ENCODE measurements around the gene TM4SF5.

TM4SF5 gene, protein sequence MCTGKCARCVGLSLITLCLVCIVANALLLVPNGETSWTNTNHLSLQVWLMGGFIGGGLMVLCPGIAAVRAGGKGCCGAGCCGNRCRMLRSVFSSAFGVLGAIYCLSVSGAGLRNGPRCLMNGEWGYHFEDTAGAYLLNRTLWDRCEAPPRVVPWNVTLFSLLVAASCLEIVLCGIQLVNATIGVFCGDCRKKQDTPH

DNA sequence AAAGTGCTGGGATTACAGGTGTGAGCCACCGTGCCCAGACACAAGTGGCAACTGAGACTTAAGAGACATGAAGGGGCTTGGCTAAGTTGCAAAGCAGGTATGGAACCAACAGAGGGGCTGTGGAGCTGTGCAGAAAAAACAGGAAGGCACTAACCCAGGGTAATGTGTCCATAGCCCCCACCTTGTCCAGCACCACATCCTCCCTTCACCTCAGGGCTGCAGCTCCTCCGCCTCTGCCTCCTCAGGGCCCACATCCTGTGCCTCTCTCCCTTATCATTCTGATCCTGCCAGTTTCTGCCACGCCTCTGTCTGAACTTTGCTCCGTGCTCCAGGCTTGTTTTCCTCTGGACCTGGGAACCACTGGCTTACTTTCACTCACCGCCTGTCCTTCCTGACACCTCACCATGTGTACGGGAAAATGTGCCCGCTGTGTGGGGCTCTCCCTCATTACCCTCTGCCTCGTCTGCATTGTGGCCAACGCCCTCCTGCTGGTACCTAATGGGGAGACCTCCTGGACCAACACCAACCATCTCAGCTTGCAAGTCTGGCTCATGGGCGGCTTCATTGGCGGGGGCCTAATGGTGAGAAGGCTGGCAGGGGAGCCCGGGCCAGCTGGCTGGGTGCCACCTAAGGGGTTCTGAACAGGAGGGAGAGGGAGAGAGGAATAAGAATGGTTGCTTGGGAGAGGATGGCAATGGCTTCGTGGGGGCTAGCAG is at the start of gene TM4SF5:
Gene TM4SF5, plus strand, starts transcription at position 368 of the 716 bp plus-strand sequence. Its CDS starts 37 bp downstream, at position 405.
- DNase-seq (ENCODE audit: low read depth), result no peak

DNA sequence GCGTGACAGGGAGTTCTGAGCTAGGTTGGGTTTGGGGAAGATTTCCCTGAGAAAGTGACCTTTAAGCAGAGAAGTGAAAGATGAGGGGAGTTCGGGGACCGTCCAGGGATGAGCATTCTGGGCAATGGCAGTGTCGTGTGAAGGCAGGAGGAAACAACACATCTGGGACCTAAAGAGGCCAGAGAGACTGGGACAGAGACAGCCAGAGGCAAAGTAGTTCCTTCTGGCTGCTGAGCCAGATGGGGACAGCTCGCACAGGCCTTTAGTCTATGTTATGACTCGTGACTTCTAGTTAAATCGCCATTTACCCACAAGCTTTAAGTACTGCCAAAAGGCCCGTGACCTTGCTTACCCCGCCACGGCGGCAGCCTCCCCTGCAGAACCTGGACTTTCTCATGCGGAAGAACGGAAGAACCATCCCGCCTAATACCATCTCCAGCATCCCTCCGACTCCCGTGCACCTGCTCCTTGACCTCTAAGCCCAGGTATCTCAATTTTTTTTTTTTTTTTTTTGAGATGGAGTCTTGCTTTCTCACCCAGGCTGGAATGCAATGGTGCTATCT is 48.9 kb upstream of the TM4SF5 start:
- no peak for DNase-seq (ENCODE audit: low read depth)

DNA sequence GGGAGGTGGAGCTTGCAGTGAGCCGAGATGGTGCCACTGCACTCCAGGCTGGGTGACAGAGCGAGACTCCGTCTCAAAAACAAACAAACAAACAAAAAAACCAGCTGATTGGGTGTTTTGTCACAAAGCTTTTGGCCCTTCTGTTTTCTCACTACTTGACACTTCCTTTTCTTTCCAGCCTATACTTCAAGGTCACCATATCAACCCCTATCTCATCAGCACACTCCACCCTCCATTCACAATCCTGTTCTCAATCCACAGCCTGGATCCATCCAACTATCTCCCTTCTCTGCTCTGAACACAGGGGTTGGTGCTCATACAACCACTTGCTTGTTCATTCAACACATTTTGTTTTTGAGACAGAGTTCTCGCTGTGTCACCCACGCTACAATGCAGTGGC is 47.0 kb upstream of the TM4SF5 start:
- DNase-seq (ENCODE audit: low read depth), result no peak

DNA sequence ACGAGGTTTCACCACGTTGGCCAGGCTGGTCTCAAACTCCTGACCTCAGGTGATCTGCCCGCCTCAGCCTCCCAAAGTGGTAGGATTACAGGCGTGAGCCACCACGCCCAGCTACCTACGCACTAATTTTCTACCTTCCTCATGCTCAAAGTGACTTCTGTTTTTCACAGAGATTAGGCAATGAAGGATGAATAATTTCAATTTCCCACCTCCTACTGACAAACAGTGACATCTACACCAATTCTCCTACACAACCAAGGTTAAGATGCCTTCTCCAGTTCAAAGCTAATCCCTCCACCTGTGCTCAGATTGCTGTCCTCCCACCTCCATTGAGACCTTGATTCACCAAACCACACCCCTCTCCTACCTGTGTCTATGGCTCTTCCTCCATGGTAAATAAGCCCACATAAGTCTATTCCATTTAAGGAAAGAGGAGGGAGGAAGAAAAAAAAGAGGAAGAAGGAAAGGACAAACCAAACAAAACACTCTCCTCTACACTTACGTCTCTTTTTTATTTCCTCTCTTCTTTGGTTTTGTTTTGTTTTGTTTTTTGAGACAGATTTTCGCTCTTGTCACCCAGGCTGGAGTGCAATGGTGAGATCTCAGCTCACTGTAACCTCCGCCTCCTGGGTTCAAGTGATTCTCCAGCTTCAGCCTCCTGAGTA is 45.9 kb upstream of the TM4SF5 start:
- no peak for DNase-seq (ENCODE audit: low read depth)

DNA sequence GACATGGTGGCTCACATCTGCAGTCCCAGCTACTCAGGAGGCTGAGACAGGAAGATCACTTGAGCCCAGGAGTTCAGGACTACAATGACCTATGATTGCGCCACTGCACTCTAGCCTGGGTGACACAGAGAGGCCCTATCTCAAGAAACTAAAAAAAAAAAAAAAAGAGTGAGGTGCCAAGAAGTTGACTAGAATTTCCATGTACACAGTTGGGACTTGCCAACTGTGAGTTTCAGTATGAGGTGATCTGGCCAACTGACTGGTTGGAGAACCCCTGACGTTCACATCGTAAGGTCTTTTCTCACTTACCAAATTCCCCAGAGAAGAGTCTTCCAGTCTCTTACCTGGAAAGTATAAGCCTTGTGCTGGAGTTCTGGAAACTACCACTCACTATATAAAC is 43.6 kb upstream of the TM4SF5 start:
- DNase-seq (ENCODE audit: low read depth), result no peak

DNA sequence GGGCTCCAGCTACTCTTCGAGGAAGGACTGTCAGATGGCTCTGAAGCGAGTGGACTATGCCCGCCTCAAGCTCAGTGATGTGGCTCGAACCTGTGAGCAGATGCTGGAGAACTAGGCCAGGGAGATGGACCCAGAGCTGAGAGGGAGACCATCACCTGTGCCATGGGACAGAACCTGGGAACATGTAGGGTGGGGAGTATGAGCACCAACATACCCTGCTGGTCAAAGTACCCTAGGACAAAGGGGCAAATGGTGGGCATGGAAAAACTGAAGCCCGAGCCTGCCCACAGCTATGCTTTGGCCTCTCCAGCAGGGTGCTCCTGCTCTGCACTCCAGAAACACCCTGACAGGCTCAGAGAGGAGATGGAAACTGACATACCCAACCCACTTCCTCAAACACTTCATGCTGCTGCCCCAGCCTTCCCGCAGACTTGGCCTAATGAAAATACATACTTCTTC is 38.6 kb upstream of the TM4SF5 start:
- DNase-seq (ENCODE audit: low read depth), result no peak

DNA sequence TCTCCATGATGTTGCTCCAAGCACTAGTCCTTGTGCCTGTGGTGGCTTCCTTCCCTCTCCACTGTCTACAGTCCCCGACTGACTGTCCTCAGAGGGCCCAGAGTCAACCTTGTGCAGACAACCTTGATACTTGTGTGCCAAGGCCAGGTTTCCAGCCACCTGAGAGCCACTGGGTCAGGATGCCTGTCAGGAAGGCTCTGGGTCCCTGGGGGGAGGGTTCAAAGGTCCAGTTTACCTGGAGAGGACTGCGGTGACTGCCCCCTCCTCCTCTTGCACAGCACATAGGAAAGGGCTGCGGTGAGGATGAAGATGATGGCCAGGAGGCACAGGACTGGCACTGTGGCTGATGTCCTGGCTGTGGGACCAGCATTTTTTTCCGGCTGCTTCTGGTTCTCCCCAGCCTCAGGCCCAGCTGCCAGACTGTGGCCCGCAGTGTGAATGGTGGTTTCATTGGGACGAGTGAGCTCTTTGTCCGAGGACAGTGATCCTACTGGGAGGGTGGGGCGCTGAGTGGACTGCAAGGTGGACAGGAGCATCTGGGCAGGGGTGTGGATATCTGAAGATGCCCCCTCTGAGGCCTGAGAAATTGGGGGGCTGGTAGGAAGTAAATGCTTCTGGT is 36.7 kb upstream of the TM4SF5 start:
- DNase-seq (ENCODE audit: low read depth), result no peak

DNA sequence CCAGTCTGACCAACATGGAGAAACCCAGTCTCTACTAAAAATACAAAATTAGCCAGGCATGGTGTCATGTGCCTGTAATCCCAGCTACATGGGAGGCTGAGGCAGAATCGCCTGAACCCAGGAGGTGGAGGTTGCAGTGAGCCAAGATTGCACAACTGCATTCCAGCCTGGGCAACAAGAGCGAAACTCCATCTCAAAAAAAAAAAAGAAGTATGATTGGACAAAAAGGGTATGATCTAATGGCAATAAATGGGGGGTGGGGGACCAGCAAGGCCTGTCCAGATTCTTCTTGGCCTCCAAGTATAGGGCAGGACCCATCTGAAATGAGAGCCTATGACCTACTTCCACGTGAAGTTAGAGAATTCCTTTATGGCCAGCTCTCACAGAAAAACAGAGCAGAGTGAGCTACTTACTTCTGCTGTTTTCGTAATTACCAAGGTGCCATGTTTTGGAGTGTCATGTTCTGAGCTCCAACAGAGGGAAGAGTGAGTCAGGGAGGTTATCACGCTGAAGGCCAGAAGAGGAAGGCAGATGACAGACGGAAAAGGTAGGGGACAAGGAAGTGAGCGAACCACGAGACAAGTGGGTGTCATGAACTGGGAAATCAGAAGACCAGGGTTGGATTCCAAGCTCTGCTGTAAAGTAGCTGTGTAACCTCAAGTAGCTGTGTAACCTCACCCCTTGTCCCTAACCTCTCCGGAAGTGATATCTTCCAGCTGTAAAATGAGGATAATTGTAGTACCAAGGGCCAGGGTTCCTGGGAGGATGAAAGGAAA is 35.6 kb upstream of the TM4SF5 start:
- no peak for DNase-seq (ENCODE audit: low read depth)

DNA sequence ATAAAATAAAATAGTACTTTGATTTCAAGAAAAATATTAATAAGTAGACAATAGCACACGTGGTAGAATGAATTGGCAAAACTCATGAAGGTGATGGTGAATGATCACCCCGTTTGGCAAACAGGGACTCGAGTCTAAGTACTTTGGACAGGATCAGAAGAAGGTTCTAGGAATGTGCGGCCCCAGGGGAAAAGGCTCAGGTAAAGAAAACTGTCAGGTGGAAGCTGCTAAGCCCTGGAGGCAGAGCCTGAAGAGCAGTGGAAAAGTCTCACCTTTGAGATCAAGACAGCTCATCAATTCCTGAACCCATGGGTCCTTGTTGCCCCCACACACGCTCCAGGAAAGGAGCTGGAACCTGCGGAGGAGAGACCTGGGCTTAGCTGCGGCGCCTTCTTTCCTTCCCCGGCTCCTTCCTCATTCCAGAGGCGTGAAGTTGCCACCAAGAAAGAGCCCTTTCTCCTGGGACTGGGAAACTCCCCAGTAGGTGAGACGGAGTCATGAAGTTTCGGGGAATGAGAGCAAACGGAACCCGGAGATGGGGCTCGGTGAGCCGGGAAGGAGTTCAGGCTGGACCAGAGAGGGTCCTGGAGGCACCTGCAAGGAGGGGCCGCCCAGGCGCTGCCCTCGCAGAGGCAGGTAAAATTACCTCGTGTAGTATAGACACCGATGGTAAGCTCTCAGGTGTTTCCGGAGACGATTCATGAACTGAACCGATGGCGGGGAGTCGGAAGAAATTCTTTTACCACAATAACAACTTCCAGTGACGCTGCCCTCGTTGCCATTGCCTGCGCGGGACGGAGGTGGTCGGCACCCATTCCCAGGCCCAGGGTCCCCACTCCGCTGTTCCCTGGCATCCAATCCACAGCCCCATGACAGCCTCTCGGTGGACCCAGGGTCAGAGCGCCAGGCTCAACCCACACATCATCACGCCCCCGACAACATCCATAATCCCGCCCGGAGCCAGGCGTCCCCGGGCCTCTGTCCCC is 33.3 kb upstream of the TM4SF5 start:
- no peak for DNase-seq (ENCODE audit: low read depth)

DNA sequence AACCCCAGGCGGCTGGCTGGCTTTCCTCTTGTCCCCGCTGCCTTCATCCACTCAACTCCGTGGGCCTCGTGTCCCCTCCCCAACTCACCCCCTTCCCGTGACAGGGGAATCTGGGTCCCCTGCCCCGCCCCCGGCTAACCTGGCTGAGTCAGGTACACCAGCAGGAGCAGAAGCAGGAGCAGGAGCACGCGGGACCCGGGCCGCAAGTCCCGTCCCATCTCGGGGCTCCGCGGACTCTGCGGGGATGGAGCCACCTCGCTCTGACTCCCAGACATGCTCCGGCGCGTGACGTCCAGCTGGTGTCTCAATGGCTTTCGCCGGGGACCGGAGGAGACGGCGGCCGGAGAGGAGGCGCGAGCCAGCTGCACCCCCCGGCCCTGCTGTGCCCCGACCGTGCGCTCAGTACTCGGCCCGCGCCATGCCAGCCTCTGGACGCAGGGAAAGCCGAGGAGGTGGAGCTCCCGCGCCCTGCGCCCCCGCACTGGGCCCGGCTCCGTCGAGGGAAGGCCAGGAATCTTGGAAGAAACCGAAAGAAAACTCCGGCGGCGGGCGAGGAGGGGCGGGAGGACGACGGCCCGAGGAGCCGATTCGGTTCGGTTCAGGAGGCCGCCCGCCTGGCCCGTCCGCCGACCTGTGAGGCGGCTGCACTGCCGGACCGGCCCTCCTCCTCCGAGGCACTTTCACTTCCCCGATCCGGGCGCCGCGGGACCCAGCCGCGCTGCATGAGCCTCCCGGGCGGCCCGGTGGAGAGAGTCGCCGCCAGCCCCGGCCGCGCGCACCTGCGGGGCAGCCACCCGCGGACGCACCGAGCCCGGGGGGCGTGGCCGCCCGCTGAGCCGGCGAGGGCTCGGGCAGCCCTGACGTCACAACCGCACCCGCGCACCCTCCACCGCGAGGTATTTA is 32.3 kb upstream of the TM4SF5 start, which contains the start of the genes CXCL16 and ZMYND15:
Gene CXCL16, minus strand, starts transcription at position 807 of the 903 bp plus-strand sequence. Its CDS starts 589 bp downstream, at position 218.
Gene ZMYND15, plus strand, starts transcription at position 712 of the 903 bp plus-strand sequence. CDS start 716 bp downstream, outside the sequence.
- peak; percentile 44 for DNase-seq (ENCODE audit: low read depth)

DNA sequence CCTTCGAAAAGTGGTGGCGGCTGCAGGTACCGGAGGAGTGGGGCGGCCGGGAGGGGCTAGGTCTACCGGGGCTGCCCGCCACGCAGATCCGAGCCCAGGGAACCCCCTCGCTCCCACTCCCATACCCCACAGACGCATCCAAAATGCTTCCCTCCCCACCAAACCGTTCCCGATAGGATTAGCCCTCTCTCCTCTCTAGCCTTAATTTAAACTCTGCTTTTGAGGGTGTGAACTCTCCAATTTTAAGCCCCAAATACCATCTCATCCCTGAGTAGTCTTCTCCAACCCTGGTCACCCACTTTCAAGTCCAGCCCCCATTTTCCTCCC is 31.7 kb upstream of the TM4SF5 start:
- DNase-seq (ENCODE audit: low read depth), result no peak

DNA sequence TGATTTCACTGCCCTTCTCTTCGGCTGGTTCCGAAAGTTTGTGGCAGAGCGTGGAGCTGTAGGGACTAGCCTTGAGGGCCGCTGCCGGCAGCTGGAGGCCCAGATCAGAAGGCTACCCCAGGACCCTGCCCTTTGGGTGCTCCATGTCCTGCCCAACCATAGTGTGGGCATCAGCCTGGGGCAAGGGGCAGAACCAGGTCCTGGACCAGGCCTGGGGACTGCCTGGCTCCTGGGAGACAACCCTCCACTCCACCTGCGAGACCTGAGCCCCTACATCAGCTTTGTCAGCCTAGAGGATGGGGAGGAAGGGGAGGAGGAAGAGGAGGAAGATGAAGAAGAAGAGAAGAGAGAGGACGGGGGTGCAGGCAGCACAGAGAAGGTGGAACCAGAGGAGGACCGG is 31.1 kb upstream of the TM4SF5 start:
- DNase-seq (ENCODE audit: low read depth), result no peak

DNA sequence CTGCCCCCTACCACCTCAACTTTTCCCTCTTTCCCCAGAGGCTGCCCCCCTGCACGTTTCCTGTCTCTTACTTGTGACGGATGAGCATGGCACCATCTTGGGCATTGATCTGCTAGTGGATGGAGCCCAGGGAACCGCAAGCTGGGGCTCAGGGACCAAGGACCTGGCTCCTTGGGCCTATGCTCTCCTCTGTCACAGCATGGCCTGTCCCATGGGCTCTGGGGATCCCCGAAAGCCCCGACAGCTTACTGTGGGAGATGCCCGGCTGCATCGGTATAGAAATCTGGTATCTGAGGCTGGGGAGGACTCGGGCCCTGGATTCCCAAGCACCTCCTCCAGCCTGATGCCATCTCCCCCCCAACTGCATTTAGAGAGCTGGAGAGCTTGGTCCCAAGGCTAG is 30.1 kb upstream of the TM4SF5 start:
- no peak for DNase-seq (ENCODE audit: low read depth)

DNA sequence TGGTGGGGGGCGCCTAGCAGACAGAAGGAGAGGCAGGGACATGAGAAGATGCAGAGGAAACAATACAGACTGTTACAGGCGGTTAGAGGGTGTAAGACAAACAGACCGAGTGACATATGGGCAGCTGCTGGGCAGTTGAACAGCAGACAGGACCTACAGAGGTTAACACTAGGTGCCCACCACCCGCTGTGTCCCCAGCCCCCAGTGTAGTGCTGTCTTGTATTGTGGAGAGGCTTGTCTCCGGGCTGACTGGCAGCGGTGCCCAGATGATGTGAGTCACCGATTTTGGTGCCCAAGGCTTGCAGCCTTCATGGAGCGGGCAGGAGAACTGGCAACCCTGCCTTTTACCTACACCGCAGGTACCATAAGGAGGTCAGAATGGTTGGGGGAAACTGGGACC is 29.6 kb upstream of the TM4SF5 start:
- DNase-seq (ENCODE audit: low read depth), result no peak

DNA sequence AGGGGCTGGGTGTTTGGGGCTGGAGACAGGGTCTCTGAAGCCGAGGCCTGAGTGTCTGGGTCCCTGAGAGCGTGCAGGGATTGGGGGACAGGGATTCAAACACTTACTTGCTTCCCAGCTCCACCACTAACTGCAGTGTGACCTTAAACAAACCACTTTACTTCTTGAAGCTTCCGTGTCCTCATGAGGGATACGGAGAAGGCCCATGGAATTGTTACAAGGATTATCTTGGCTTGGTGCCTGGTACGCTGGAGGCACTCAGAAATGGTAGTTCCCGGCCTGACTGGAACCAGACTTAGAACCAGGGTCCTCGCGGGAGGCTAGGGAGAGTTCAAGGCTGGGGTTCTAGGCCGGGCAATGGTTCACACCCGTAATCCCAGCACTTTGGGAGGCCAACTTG is 29.1 kb upstream of the TM4SF5 start:
- DNase-seq (ENCODE audit: low read depth), result no peak

DNA sequence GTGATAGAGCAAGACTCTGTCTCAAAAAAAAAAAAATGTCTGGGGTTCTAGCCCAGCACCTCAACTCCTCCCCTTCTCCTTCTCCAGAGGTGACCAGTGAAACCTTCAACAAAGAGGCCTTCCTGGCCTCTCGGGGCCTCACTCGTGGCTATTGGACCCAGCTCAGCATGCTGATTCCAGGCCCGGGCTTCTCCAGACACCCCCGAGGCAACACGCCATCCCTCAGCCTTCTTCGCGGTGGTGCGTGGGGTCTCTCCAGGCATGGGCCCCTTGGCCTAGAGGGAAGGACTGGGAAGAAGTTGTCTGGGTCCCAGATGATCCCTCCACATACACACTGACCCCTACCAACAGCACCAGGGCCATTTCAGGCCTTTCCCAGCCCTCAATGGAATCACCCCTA is 28.5 kb upstream of the TM4SF5 start:
- no peak for DNase-seq (ENCODE audit: low read depth)

DNA sequence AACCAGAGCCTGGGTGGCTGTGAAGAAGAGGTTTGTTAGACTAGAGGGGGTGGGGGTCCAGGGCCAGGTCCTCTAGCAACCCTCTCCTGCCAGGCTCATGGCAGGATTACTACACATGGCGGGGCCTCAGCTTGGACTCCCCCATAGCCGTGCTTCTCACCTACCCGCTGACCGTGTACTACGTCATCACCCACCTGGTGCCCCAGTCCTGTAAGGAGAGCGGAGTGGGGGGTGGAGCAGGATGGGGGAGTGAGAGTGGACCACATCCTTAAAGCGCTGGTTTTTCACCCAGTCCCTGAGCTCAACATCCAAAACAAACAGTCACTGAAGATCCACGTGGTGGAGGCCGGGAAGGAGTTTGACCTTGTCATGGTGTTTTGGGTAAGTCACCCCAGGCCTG is 27.8 kb upstream of the TM4SF5 start:
- DNase-seq (ENCODE audit: low read depth), result no peak

DNA sequence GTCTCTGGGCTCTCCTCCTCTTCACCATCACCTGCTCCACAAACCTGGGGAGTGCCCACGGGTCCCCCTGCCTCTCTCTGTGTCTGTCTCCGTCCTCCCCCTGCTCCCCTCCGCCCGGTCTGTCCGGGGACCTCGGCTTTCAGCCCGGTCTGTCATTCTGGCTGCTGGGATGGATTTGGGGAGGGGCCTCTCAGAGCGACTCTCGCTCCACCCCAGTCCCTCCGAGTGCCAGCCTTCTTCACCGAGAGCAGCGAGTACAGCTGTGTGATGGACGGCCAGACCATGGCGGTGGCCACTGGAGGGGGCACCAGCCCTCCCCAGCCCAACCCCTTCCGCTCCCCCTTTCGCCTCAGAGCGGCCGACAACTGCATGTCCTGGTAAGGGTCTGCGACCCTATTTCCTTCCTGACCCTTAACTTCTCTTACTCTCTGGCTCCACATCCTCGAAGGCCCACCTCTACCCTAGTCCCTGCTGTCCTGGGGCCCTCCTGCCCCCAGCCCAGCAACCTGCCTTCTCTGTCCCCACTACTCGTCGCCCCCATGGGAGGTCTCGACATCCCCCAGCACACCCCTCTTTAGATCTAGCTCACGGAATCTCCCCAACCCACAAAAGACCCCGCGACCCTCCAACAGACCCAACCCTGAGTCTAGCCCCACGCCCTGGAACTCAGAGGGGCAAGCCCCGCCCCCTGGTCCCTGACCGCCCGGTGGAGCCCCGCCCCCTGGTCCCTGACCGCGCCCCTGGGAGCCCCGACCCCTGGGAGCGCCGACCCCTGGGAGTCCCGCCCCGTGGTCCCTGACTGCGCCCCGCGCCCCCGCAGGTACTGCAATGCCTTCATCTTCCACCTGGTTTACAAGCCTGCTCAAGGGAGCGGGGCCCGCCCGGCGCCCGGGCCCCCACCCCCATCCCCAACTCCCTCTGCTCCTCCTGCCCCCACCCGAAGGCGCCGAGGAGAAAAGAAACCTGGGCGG is 26.4 kb upstream of the TM4SF5 start:
- DNase-seq (ENCODE audit: low read depth), result no peak
